CD14-positive monocyte (primary cell): ENCODE measurements around the gene RAB4B. TPM values are rescaled to one million over a fixed set of nuclear protein-coding genes. Genes with fewer than 3 reads are reported as not detected.

Source experiments
- DNase-seq, 3 donors: peaks; one replicate each; pipeline ENCODE4 v3.0.0-alpha.2; 2011 to 2022
- H2AFZ ChIP-seq: 2 replicates; pipeline ENCODE4 v1.6.0; 2012; ENCODE audit warnings: mild to moderate bottlenecking, low read depth, low read length, inconsistent platforms; ENCODE audit not compliant: insufficient read depth, poor library complexity, severe bottlenecking
- H3K27ac ChIP-seq, 2 donors: 1 replicate in 1 of 2; 2 replicates in 1 of 2; pipeline ENCODE4 v1.5.1; 2012 to 2013; ENCODE audit warnings: low read length in 2 of 2, control low read depth in 1 of 2, inconsistent platforms in 1 of 2, low read depth in 1 of 2, mild to moderate bottlenecking in 1 of 2
- H3K27me3 ChIP-seq, 2 donors: one replicate each; pipeline versions ENCODE4 v1.6.0 to v1.6.1; 2011 to 2013; ENCODE audit warnings: low read length in 2 of 2; ENCODE audit not compliant: control insufficient read depth in 2 of 2, insufficient read depth in 2 of 2
- H3K36me3 ChIP-seq, 2 donors: replicated peaks in 1 of 2; 1 replicate in 1 of 2; 2 replicates in 1 of 2; pipeline versions ENCODE4 v1.5.1 to v1.6.1; 2012 to 2013; ENCODE audit warnings: low read length in 2 of 2, control low read depth in 1 of 2, inconsistent platforms in 1 of 2, mild to moderate bottlenecking in 1 of 2; ENCODE audit not compliant: insufficient read depth in 2 of 2, control insufficient read depth in 1 of 2
- H3K4me1 ChIP-seq, 2 donors: 1 replicate in 1 of 2; 2 replicates in 1 of 2; pipeline versions ENCODE4 v1.5.1 to v1.6.1; 2012 to 2013; ENCODE audit warnings: low read length in 2 of 2, control low read depth in 1 of 2, inconsistent platforms in 1 of 2, mild to moderate bottlenecking in 1 of 2, moderate library complexity in 1 of 2; ENCODE audit not compliant: insufficient read depth in 2 of 2, control insufficient read depth in 1 of 2
- H3K4me2 ChIP-seq: replicated peaks from 2 replicates; pipeline ENCODE3; 2012; ENCODE audit warnings: low read length, moderate library complexity, mild to moderate bottlenecking; ENCODE audit not compliant: poor library complexity, severe bottlenecking; ENCODE audit errors: extremely low read depth
- H3K4me3 ChIP-seq, 3 experiments: fragments of 200-600 bp in 1 of 3; sonication (generic) in 1 of 3; replicated peaks in 1 of 3; 1 replicate in 2 of 3; 2 replicates in 1 of 3; pipeline ENCODE4 v1.5.1; 2011 to 2013; ENCODE audit warnings: low read length in 3 of 3, mild to moderate bottlenecking in 3 of 3, control low read depth in 2 of 3, low read depth in 2 of 3, inconsistent platforms in 1 of 3, moderate library complexity in 1 of 3
- H3K79me2 ChIP-seq: 2 replicates; pipeline ENCODE4 v1.6.0; 2012; ENCODE audit warnings: mild to moderate bottlenecking, control low read depth, inconsistent platforms, low read length, moderate library complexity; ENCODE audit not compliant: insufficient read depth
- H3K9ac ChIP-seq: 2 replicates; pipeline ENCODE4 v1.6.0; 2017; ENCODE audit warnings: low read length, mild to moderate bottlenecking; ENCODE audit not compliant: insufficient read depth, poor library complexity, severe bottlenecking
- H3K9me3 ChIP-seq, 2 donors: replicated peaks in 1 of 2; 1 replicate in 1 of 2; 2 replicates in 1 of 2; pipeline versions ENCODE4 v1.5.1 to v1.6.1; 2012 to 2013; ENCODE audit warnings: low read length in 2 of 2, control low read depth in 1 of 2; ENCODE audit not compliant: control insufficient read depth in 1 of 2, insufficient read depth in 1 of 2
- H4K20me1 ChIP-seq: 2 replicates; pipeline ENCODE4 v1.6.0; 2012; ENCODE audit warnings: mild to moderate bottlenecking, low read length, control low read depth, moderate library complexity; ENCODE audit not compliant: insufficient read depth
- H3K27ac Mint-ChIP-seq, 7 donors: one replicate each; pipeline ENCODE4 v1.8.0; 2020; ENCODE audit warnings: mild to moderate bottlenecking in 7 of 7, mixed read lengths in 7 of 7, moderate library complexity in 6 of 7, inconsistent platforms in 2 of 7
- H3K27me3 Mint-ChIP-seq, 3 donors: one replicate each; pipeline ENCODE4 v1.8.0; 2021 to 2022; ENCODE audit warnings: low read depth in 3 of 3, mild to moderate bottlenecking in 3 of 3, mixed read lengths in 3 of 3, moderate library complexity in 3 of 3, inconsistent platforms in 1 of 3
- H3K36me3 Mint-ChIP-seq, 2 donors: one replicate each; pipeline ENCODE4 v1.8.0; 2020; ENCODE audit warnings: mixed read lengths in 2 of 2, inconsistent platforms in 1 of 2, mild to moderate bottlenecking in 1 of 2
- H3K4me1 Mint-ChIP-seq: one replicate; pipeline ENCODE4 v1.8.0; 2020; ENCODE audit warnings: mild to moderate bottlenecking, mixed read lengths
- H3K4me3 Mint-ChIP-seq, 2 donors: one replicate each; pipeline ENCODE4 v1.8.0; 2020; ENCODE audit warnings: mild to moderate bottlenecking in 2 of 2, mixed read lengths in 2 of 2, moderate library complexity in 1 of 2
- H3K9me3 Mint-ChIP-seq, 7 donors: one replicate each; pipeline ENCODE4 v1.8.0; 2020 to 2022; ENCODE audit warnings: mixed read lengths in 7 of 7, mild to moderate bottlenecking in 6 of 7, moderate library complexity in 6 of 7, inconsistent platforms in 2 of 7
- CTCF ChIP-seq: fragments of 200-600 bp; IDR thresholded peaks from one replicate; pipeline ENCODE4 v1.8.0; 2022; ENCODE audit warnings: antibody characterized with exemption, mild to moderate bottlenecking
- WGBS: methylation state at CpG from one replicate; pipeline ENCODE4 v1.1.5; 2013; ENCODE audit warnings: missing lambda C conversion rate; ENCODE audit not compliant: insufficient coverage; 5-methylcytosine and 5-hydroxymethylcytosine counted together
- intact Hi-C, 2 donors: fragments of 100-400 bp; cut with micrococcal nuclease; formaldehyde crosslinking; loops; one replicate each; pipeline versions ENCODE4 v1.15.0 to v1.15.1; 2023
- polyA plus RNA-seq, 3 donors: library from polyadenylated mRNA; depleted of rRNA in 1 of 3; unstranded in 2 of 3; stranded (reverse) in 1 of 3; fragments of 300-500 nt in 2 of 3; fragments of >200 nt in 1 of 3; fragmentation: Illumina TruSeq in 2 of 3; gene quantifications; 1 replicate in 2 of 3; 2 replicates in 1 of 3; pipeline ENCODE4 v1.2.3, GENCODE V29; 2012 to 2021

RAB4B gene
- polyA plus RNA-seq, 3 donors, result 89.4 to 132 (median 108) TPM

DNA sequence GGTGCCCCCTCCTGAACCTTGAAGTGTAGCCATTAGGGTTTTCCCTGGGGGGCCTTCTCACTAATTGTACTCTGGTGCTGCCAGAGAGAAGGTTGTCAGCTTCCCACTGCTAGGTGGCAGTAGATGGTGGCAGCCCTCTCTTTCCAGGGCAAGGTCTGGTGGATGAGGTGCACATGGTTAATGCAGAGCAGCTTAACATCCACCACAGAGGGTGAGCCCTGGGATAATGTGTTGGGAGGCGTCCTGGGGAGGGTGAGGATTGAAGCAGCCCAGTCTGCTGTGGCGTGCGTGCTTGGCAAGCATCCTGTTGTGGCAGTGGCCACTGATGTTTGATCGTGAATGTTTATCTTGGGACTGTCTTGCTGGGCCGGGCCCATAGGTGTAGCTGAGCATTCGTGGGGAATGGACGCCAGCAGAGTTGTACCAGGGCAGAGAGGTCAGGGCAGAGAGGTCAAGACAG, 26.8 kb downstream of the RAB4B start:
- H3K79me2 ChIP-seq, result peaks cover 85% of the 10 kb centered on the region
- intact Hi-C loops, result loop anchor here in 1 of 2 donors (10.0 kb wide), 1 partner anchor 50 kb away; the partner anchor contains the start of genes ACTMAP and SNRPA
- no peak overlapping the region for H3K9ac ChIP-seq
- H3K9me3 ChIP-seq, result no peaks in the 10 kb centered on the region
- no peaks in the 10 kb centered on the region for H3K9me3 Mint-ChIP-seq
- peaks cover 53 to 78% of the 10 kb centered on the region in 2 donors for H3K36me3 Mint-ChIP-seq
- 97% methylated on average over 7 of the region's 7 CpGs for WGBS
- H3K27ac Mint-ChIP-seq, result peak overlapping the region in 6 of 7 donors; percentile 19 to 81 (median 76)
- no peak overlapping the region for H2AFZ ChIP-seq
- H3K4me3 ChIP-seq, result no peak overlapping the region
- peaks cover 64 to 73% of the 10 kb centered on the region in 2 donors for H3K4me1 ChIP-seq
- H4K20me1 ChIP-seq, result peaks cover 98% of the 10 kb centered on the region
- no peak for DNase-seq
- peaks cover 53 to 75% of the 10 kb centered on the region in 2 donors for H3K36me3 ChIP-seq
- no peak overlapping the region for H3K4me2 ChIP-seq
- H3K27ac ChIP-seq, result peak overlapping the region in 1 of 2 donors; percentile 67
- peaks cover 0 to 3% (median 2%) of the 10 kb centered on the region in 3 donors for H3K27me3 Mint-ChIP-seq
- peaks cover 84% of the 10 kb centered on the region for H3K4me1 Mint-ChIP-seq
- no peak for TF ChIP-seq CTCF
- H3K27me3 ChIP-seq, result no peaks in the 10 kb centered on the region
- H3K4me3 Mint-ChIP-seq, result peak overlapping the region in 1 of 2 donors; percentile 5

DNA sequence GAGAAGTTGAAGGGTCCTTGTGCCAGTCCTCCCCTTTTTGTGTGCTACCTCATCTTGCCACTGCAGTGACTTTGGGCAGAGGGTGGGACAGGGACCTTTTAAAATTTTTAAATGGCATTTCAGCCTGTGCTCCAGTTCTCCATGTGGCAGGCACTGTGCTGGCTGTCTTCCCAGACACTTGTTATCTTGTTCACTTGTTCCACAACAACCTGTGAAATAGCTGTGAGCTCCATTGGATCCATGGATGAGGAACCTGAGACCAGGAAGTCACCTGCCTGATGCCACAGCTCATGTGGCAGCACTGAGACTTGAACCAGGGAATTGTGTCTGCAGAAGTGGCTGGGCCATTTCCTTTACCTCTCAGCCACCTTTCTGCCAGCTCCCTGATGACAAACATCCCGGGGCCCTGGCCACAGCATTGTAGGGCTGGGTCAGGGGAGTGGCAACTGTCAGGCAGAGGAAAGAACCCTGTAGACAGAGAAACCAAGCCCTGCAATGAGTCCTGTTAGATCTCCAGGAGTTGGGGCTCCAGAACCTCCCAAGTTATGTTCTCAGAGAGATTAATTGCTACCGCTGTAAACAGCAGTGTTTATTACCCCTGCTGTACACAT, 27.3 kb downstream of the RAB4B start:
- 88% methylated on average over 1 of the region's 2 CpGs for WGBS
- TF ChIP-seq CTCF, result no peak
- H3K4me2 ChIP-seq, result no peak overlapping the region
- Mint-ChIP-seq H3K9me3 (no peaks in the 10 kb centered on the region), H3K4me1 (peaks cover 83% of the 10 kb centered on the region), H3K4me3 (no peak overlapping the region), H3K27me3 (peaks cover 0 to 3% (median 2%) of the 10 kb centered on the region in 3 donors), H3K36me3 (peaks cover 50 to 78% of the 10 kb centered on the region in 2 donors), H3K27ac (peak overlapping the region; percentile 19 to 81 (median 77))
- intact Hi-C loops, result loop anchor here in 1 of 2 donors (10.0 kb wide), 1 partner anchor 51 kb away; the partner anchor contains the start of genes ACTMAP and SNRPA
- no peak overlapping the region for H3K4me3 ChIP-seq
- no peaks in the 10 kb centered on the region for H3K27me3 ChIP-seq
- H3K27ac ChIP-seq, result no peak overlapping the region
- no peak overlapping the region for H3K9ac ChIP-seq
- DNase-seq, result no peak
- H2AFZ ChIP-seq, result no peak overlapping the region
- peaks cover 65 to 73% of the 10 kb centered on the region in 2 donors for H3K4me1 ChIP-seq
- peaks cover 52 to 74% of the 10 kb centered on the region in 2 donors for H3K36me3 ChIP-seq
- peaks cover 81% of the 10 kb centered on the region for H3K79me2 ChIP-seq
- no peaks in the 10 kb centered on the region for H3K9me3 ChIP-seq
- peaks cover 97% of the 10 kb centered on the region for H4K20me1 ChIP-seq
